Liver (tissue), 9 donors: ENCODE results near the gene SMOC2. TPM values are rescaled to one million over a fixed set of nuclear protein-coding genes. Genes with fewer than 3 reads are reported as not detected.

Experiments used
- DNase-seq: peaks from one replicate; pipeline ENCODE4 v3.0.0-alpha.2; 2017; ENCODE audit warnings: low spot score
- H3K27ac ChIP-seq, 2 donors: one replicate each; pipeline ENCODE4 v1.7.0; 2013; ENCODE audit warnings: inconsistent platforms in 2 of 2, low read length in 2 of 2, control low read depth in 1 of 2, low read depth in 1 of 2, mild to moderate bottlenecking in 1 of 2
- H3K27me3 ChIP-seq, 4 donors: one replicate each; pipeline versions ENCODE4 v1.6.1 to v1.7.0; 2013; ENCODE audit warnings: low read length in 3 of 4, inconsistent platforms in 1 of 4, mild to moderate bottlenecking in 1 of 4, moderate library complexity in 1 of 4; ENCODE audit not compliant: control insufficient read depth in 4 of 4, insufficient read depth in 4 of 4
- H3K36me3 ChIP-seq, 4 donors: one replicate each; pipeline versions ENCODE4 v1.6.1 to v1.7.0; 2013; ENCODE audit warnings: low read length in 3 of 4, mild to moderate bottlenecking in 3 of 4, low read depth in 1 of 4, moderate library complexity in 1 of 4; ENCODE audit not compliant: control insufficient read depth in 4 of 4, insufficient read depth in 3 of 4
- H3K4me1 ChIP-seq, 4 donors: one replicate each; pipeline versions ENCODE4 v1.6.1 to v1.7.0; 2013; ENCODE audit warnings: low read length in 3 of 4, mild to moderate bottlenecking in 3 of 4, moderate library complexity in 1 of 4; ENCODE audit not compliant: control insufficient read depth in 4 of 4, insufficient read depth in 4 of 4
- H3K4me3 ChIP-seq, 3 donors: one replicate each; pipeline versions ENCODE4 v1.6.1 to v1.7.0; 2013; ENCODE audit warnings: low read length in 3 of 3, control low read depth in 1 of 3, low read depth in 1 of 3, mild to moderate bottlenecking in 1 of 3
- H3K9ac ChIP-seq, 2 donors: one replicate each; pipeline ENCODE4 v1.7.0; 2013; ENCODE audit warnings: low read length in 2 of 2, mild to moderate bottlenecking in 2 of 2, moderate library complexity in 2 of 2, control low read depth in 1 of 2, low read depth in 1 of 2
- H3K9me3 ChIP-seq, 4 donors: one replicate each; pipeline versions ENCODE4 v1.6.1 to v1.7.0; 2013; ENCODE audit warnings: low read length in 3 of 4; ENCODE audit not compliant: control insufficient read depth in 4 of 4
- CTCF ChIP-seq: fragments of 150-350 bp; IDR thresholded peaks from 2 replicates; pipeline ENCODE4 v1.5.1; 2017; ENCODE audit warnings: improper control_type of control experiment, low read depth, low read length; ENCODE audit not compliant: missing input control
- EGR1 ChIP-seq, 2 donors: IDR thresholded peaks; 2 replicates each; pipeline ENCODE4 v1.6.1; 2016 to 2018; ENCODE audit warnings: antibody characterized with exemption in 2 of 2, low read depth in 2 of 2
- FOXA1 ChIP-seq: IDR thresholded peaks from 2 replicates; pipeline ENCODE4 v1.6.1; 2016; ENCODE audit warnings: antibody characterized with exemption
- FOXA2 ChIP-seq: IDR thresholded peaks from 2 replicates; pipeline ENCODE4 v1.6.1; 2016; ENCODE audit warnings: antibody characterized with exemption
- GABPA ChIP-seq, 2 donors: IDR thresholded peaks in 1 of 2; conservative IDR thresholded peaks in 1 of 2; 2 replicates each; pipeline ENCODE4 v1.6.1; 2016; ENCODE audit warnings: antibody characterized with exemption in 2 of 2, mild to moderate bottlenecking in 1 of 2, moderate library complexity in 1 of 2
- HNF4A ChIP-seq, 2 donors: conservative IDR thresholded peaks; 2 replicates each; pipeline ENCODE4 v1.6.1; 2016; ENCODE audit warnings: antibody characterized with exemption in 2 of 2, mild to moderate bottlenecking in 2 of 2
- HNF4G ChIP-seq: IDR thresholded peaks from 2 replicates; pipeline ENCODE4 v1.6.1; 2016; ENCODE audit warnings: antibody characterized with exemption
- JUND ChIP-seq, 2 donors: IDR thresholded peaks; 2 replicates each; pipeline ENCODE4 v1.6.1; 2016; ENCODE audit warnings: antibody characterized with exemption in 2 of 2
- NR2F2 ChIP-seq: IDR thresholded peaks from 2 replicates; pipeline ENCODE4 v1.6.1; 2016; ENCODE audit warnings: antibody characterized with exemption
- RAD21 ChIP-seq, 2 donors: IDR thresholded peaks; 2 replicates each; pipeline ENCODE4 v1.6.1; 2016; ENCODE audit warnings: antibody characterized with exemption in 2 of 2, mild to moderate bottlenecking in 2 of 2
- RXRA ChIP-seq, 2 donors: IDR thresholded peaks; 2 replicates each; pipeline ENCODE4 v1.6.1; 2017 to 2018; ENCODE audit warnings: antibody characterized with exemption in 2 of 2, mild to moderate bottlenecking in 1 of 2
- SP1 ChIP-seq: IDR thresholded peaks from 2 replicates; pipeline ENCODE4 v1.6.1; 2018; ENCODE audit warnings: antibody characterized with exemption, mild to moderate bottlenecking
- TAF1 ChIP-seq: conservative IDR thresholded peaks from 2 replicates; pipeline ENCODE4 v1.6.1; 2016; ENCODE audit warnings: antibody characterized with exemption, mild to moderate bottlenecking
- YY1 ChIP-seq: IDR thresholded peaks from 2 replicates; pipeline ENCODE4 v1.6.1; 2016; ENCODE audit warnings: antibody characterized with exemption, mild to moderate bottlenecking
- WGBS: extraction: QIAGEN DNeasy Blood & Tissue Kit; methylation state at CpG from one replicate; pipeline ENCODE4 v1.1.7; 2013; 5-methylcytosine and 5-hydroxymethylcytosine counted together
- polyA plus RNA-seq, 2 donors: library from polyadenylated mRNA; stranded (reverse) in 1 of 2; unstranded in 1 of 2; fragments of 200-250 nt in 1 of 2; fragments of >200 nt in 1 of 2; fragmentation: Nextera tagmentation in 1 of 2; extraction: Ambion mirVana in 1 of 2; gene quantifications; one replicate each; pipeline versions ENCODE4 v1.2.1 to v1.2.3, GENCODE V29; 2013 to 2015
- total RNA-seq, 2 donors: library from RNA; depleted of rRNA; stranded (reverse); fragments of >200 nt; gene quantifications; one replicate each; pipeline ENCODE4 v1.2.3, GENCODE V29; 2014
- TF ChIP-seq, protein P1 (sequence below): IDR thresholded peaks from 2 replicates; pipeline ENCODE4 v1.6.1; 2016; ENCODE audit warnings: antibody characterized with exemption
- TF ChIP-seq, protein P2 (sequence below): IDR thresholded peaks from 2 replicates; pipeline ENCODE4 v1.6.1; 2016; ENCODE audit warnings: antibody characterized with exemption
- TF ChIP-seq, protein P3 (sequence below): IDR thresholded peaks from 2 replicates; pipeline ENCODE4 v1.6.1; 2016; ENCODE audit warnings: antibody characterized with exemption, mild to moderate bottlenecking
- TF ChIP-seq, protein P4 (sequence below): IDR thresholded peaks from 2 replicates; pipeline ENCODE4 v1.6.1; 2016; ENCODE audit warnings: antibody characterized with exemption
- donor health status: healthy.
- donor health status: healthy.
- donor health status: healthy.
- donor health status: healthy.
- donor health status: healthy.

SMOC2 gene
- total and polyA plus RNA-seq, 4 donors: 0.23 to 1.9 (median 1.1) TPM

DNA sequence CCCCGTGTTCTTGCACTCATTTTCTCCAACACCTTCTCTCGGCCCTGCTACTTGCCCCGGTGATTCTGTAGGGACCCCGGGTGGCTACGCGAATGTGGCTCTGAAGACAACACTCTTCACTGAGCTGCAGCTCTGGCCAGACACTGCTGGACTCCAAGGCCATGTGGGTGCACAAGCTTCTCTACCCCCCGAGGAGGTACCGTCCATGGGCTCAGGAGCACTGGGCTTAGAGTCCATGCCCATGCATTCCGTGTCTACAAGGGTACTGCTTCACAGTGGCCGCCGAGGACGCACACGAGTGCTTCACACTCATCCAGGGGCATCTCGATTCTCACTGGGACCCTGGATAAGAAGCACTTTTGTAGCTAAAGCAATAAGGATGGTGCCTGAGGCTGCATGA, 59.5 kb downstream of the SMOC2 start (continued):
- TF ChIP-seq CTCF (no peak), SP1 (no peak), TAF1 (no peak), FOXA1 (no peak)
- TF ChIP-seq, protein P1, sequence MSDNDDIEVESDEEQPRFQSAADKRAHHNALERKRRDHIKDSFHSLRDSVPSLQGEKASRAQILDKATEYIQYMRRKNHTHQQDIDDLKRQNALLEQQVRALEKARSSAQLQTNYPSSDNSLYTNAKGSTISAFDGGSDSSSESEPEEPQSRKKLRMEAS: no peak

- H3K27me3 ChIP-seq: peaks cover 0 to 5% (median 0%) of the 10 kb centered on the region in 4 donors
- no peaks in the 10 kb centered on the region for H3K9me3 ChIP-seq
- no peaks in the 10 kb centered on the region for H3K36me3 ChIP-seq
- no peak for DNase-seq
- H3K4me1 ChIP-seq: no peaks in the 10 kb centered on the region
- no peak for TF ChIP-seq SP1
- no peak for TF ChIP-seq JUND (IDR thresholded peaks at IDR 0.05)
- TF ChIP-seq EGR1 (IDR thresholded peaks at IDR 0.05; ENCODE audit: low read depth in 2 of 2): no peak
- no peak for TF ChIP-seq RAD21 (IDR thresholded peaks at IDR 0.05)
- TF ChIP-seq FOXA2: no peak
- TF ChIP-seq, protein P2, sequence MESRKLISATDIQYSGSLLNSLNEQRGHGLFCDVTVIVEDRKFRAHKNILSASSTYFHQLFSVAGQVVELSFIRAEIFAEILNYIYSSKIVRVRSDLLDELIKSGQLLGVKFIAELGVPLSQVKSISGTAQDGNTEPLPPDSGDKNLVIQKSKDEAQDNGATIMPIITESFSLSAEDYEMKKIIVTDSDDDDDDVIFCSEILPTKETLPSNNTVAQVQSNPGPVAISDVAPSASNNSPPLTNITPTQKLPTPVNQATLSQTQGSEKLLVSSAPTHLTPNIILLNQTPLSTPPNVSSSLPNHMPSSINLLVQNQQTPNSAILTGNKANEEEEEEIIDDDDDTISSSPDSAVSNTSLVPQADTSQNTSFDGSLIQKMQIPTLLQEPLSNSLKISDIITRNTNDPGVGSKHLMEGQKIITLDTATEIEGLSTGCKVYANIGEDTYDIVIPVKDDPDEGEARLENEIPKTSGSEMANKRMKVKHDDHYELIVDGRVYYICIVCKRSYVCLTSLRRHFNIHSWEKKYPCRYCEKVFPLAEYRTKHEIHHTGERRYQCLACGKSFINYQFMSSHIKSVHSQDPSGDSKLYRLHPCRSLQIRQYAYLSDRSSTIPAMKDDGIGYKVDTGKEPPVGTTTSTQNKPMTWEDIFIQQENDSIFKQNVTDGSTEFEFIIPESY: no peak
- no peak for TF ChIP-seq CTCF
- TF ChIP-seq TAF1: no peak
- no peak for TF ChIP-seq GABPA (IDR thresholded peaks at IDR 0.05 in 1 of 2, conservative IDR thresholded peaks at IDR 0.05 in 1 of 2)
- TF ChIP-seq YY1: no peak
- TF ChIP-seq, protein P3, sequence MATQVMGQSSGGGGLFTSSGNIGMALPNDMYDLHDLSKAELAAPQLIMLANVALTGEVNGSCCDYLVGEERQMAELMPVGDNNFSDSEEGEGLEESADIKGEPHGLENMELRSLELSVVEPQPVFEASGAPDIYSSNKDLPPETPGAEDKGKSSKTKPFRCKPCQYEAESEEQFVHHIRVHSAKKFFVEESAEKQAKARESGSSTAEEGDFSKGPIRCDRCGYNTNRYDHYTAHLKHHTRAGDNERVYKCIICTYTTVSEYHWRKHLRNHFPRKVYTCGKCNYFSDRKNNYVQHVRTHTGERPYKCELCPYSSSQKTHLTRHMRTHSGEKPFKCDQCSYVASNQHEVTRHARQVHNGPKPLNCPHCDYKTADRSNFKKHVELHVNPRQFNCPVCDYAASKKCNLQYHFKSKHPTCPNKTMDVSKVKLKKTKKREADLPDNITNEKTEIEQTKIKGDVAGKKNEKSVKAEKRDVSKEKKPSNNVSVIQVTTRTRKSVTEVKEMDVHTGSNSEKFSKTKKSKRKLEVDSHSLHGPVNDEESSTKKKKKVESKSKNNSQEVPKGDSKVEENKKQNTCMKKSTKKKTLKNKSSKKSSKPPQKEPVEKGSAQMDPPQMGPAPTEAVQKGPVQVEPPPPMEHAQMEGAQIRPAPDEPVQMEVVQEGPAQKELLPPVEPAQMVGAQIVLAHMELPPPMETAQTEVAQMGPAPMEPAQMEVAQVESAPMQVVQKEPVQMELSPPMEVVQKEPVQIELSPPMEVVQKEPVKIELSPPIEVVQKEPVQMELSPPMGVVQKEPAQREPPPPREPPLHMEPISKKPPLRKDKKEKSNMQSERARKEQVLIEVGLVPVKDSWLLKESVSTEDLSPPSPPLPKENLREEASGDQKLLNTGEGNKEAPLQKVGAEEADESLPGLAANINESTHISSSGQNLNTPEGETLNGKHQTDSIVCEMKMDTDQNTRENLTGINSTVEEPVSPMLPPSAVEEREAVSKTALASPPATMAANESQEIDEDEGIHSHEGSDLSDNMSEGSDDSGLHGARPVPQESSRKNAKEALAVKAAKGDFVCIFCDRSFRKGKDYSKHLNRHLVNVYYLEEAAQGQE: no peak
- TF ChIP-seq, protein P4, sequence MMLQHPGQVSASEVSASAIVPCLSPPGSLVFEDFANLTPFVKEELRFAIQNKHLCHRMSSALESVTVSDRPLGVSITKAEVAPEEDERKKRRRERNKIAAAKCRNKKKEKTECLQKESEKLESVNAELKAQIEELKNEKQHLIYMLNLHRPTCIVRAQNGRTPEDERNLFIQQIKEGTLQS: no peak
- no peak for TF ChIP-seq HNF4A (conservative IDR thresholded peaks at IDR 0.05)
- no peak for TF ChIP-seq RXRA (IDR thresholded peaks at IDR 0.05)
- no peak for TF ChIP-seq HNF4G
- TF ChIP-seq FOXA1: no peak
- TF ChIP-seq NR2F2: no peak
- TF ChIP-seq, protein P1: no peak
- H3K27ac ChIP-seq: no peak overlapping the region
- H3K4me3 ChIP-seq: no peak overlapping the region
- WGBS: 79% methylated on average over 8 of the region's 8 CpGs
- H3K9ac ChIP-seq: no peak overlapping the region
Observed at GRCh38 chr6:168501561-168501960, 60.6 kb downstream of the SMOC2 start.
